ENCODE measurements around the gene CHST11. TPM values are rescaled to one million over a fixed set of nuclear protein-coding genes. Genes with fewer than 3 reads are reported as not detected.

CHST11 gene
- total RNA-seq, 1 experiment from 2014 or later = 6.7 TPM

GRCh38 chr12:104710940-104711689, 254.4 kb downstream of the CHST11 start:
- Histone ChIP-seq H3K23me2 (ENCODE audit: insufficient read length, low read depth, low read length, poor library complexity, severe bottlenecking) (no peaks in the 10 kb centered on the region), H3K56ac (ENCODE audit: insufficient read length, low read depth, low read length) (no peak overlapping the region), H3K4ac (ENCODE audit: low read depth, low read length) (no peak overlapping the region), H2AK5ac (ENCODE audit: insufficient read length, low read length) (no peak overlapping the region), H3K27ac (ENCODE audit: insufficient read length, low read depth, low read length) (no peak overlapping the region), H3K9ac (ENCODE audit: extremely low read depth, insufficient read length, low read length) (no peak overlapping the region), H4K20me1 (ENCODE audit: control insufficient read depth, insufficient read depth, insufficient read length) (no peaks in the 10 kb centered on the region), H2AFZ (ENCODE audit: low read length) (no peak overlapping the region), H3K27me3 (ENCODE audit: insufficient read depth, low read length) (no peaks in the 10 kb centered on the region), H4K8ac (replicated peaks; ENCODE audit: insufficient read length, low read depth, low read length) (no peak overlapping the region), H2BK120ac (ENCODE audit: low read depth, low read length, poor library complexity, severe bottlenecking) (no peak overlapping the region), H3K4me2 (ENCODE audit: insufficient read depth, insufficient read length, low read length) (no peak overlapping the region), H2BK15ac (ENCODE audit: low read depth, low read length) (no peak overlapping the region), H3K4me1 (ENCODE audit: insufficient read depth, low read length) (peaks cover 19% of the 10 kb centered on the region; the same call in 1 of the 2 replicates), H3K79me1 (ENCODE audit: insufficient read depth, low read depth, low read length, poor library complexity, severe bottlenecking) (no peaks in the 10 kb centered on the region), H3K18ac (ENCODE audit: insufficient read length, low read depth, low read length) (no peak overlapping the region), H3K14ac (ENCODE audit: insufficient read depth, low read length) (no peak overlapping the region), H2BK12ac (ENCODE audit: insufficient read length, low read depth, low read length) (no peak overlapping the region), H3T11ph (ENCODE audit: low read length) (no peak overlapping the region), H2BK20ac (ENCODE audit: low read depth, low read length, poor library complexity, severe bottlenecking) (no peak overlapping the region), H4K5ac (ENCODE audit: insufficient read length, low read depth, low read length) (no peak overlapping the region), H3K23ac (ENCODE audit: insufficient read length, low read depth, low read length) (no peak overlapping the region), H4K91ac (ENCODE audit: insufficient read length, low read depth, low read length) (no peak overlapping the region), H3K79me2 (ENCODE audit: insufficient read depth, low read length) (no peaks in the 10 kb centered on the region), H2BK5ac (ENCODE audit: insufficient read length, low read length) (no peak overlapping the region), H3K9me3 (ENCODE audit: control insufficient read depth, low read depth, low read length) (no peaks in the 10 kb centered on the region)
- Mint-ChIP-seq H3K36me3 (ENCODE audit: insufficient read depth in 1 of 3, low read depth in 3 of 3) (no peaks in the 10 kb centered on the region; a peak in 1 of 7 replicates), H3K9me3 (no peaks in the 10 kb centered on the region), H3K27me3 (ENCODE audit: low read depth) (no peaks in the 10 kb centered on the region; the same call in 1 of the 2 replicates), H3K4me1 (peaks cover 63 to 78% of the 10 kb centered on the region in 2 experiments), H3K27ac (no peak overlapping the region; a peak in 1 of 7 replicates), H3K4me3 (no peak overlapping the region; a peak in 1 of 5 replicates)
- TF ChIP-seq CTCF (conservative IDR thresholded peaks at IDR 0.05) = no peak
- no peak for DNase-seq
- WGBS (ENCODE audit: extremely low coverage, insufficient read length, low lambda C conversion rate) = no CpG with 5 or more reads among the region's 8 CpGs
